Fibroblast of lung (primary cell): ENCODE results near the gene PPP4R1.

Experiments used
- CTCF ChIP-seq, 2 donors: IDR thresholded peaks in 1 of 2; conservative IDR thresholded peaks in 1 of 2; 1 replicate in 1 of 2; 2 replicates in 1 of 2; pipeline ENCODE4 v1.5.1; 2011 to 2012; ENCODE audit warnings: low read length in 2 of 2, control low read depth in 1 of 2, inconsistent platforms in 1 of 2, low read depth in 1 of 2, mild to moderate bottlenecking in 1 of 2
- EZH2 ChIP-seq: IDR thresholded peaks from 2 replicates; pipeline ENCODE4 v1.5.1; 2012; ENCODE audit warnings: low read length, control low read depth, mild to moderate bottlenecking; ENCODE audit errors: missing control alignments

GRCh38 chr18:9615280-9615797 lies 980 bp upstream of the PPP4R1 start:
- TF ChIP-seq CTCF (conservative IDR thresholded peaks at IDR 0.05 in 1 of 2, IDR thresholded peaks at IDR 0.05 in 1 of 2; ENCODE audit: low read depth in 1 of 2, low read length in 2 of 2), result no peak
- no peak for TF ChIP-seq EZH2
